Stimulated activated CD8-positive, alpha-beta memory T cell treated with anti-CD3 and anti-CD28 coated beads, Interleukin-7, amount 100 ng/mL, for 1 hour (primary cell): ENCODE data around the gene CABYR.

Experiments
- DNase-seq, 2 donors: peaks; one replicate each; pipeline ENCODE4 v3.0.0-alpha.2; 2020; ENCODE audit warnings: low read depth in 2 of 2

CABYR gene

GRCh38 chr18:24189664-24190346 lies 50.9 kb downstream of the CABYR start:
- DNase-seq, result no peak

DNA sequence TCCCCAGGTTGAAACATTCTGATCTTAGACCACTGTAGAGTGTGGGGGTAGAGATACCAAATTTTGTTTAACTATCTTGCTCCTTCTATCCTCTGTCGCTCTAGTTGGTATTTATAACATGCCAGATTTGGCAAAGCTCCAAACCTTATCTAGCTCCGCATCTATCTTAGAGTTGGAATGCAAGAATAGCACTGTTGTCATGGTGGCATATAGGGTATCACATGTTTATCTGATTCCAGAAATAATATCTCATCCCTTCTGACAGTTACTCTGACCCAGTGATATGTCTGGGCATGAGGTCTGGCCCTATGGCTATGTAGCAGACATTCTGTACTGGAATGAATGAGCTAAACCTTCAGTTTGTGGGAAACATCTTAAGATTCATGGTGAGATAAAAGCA lies 51.7 kb downstream of the CABYR start:
- DNase-seq, result no peak

DNA sequence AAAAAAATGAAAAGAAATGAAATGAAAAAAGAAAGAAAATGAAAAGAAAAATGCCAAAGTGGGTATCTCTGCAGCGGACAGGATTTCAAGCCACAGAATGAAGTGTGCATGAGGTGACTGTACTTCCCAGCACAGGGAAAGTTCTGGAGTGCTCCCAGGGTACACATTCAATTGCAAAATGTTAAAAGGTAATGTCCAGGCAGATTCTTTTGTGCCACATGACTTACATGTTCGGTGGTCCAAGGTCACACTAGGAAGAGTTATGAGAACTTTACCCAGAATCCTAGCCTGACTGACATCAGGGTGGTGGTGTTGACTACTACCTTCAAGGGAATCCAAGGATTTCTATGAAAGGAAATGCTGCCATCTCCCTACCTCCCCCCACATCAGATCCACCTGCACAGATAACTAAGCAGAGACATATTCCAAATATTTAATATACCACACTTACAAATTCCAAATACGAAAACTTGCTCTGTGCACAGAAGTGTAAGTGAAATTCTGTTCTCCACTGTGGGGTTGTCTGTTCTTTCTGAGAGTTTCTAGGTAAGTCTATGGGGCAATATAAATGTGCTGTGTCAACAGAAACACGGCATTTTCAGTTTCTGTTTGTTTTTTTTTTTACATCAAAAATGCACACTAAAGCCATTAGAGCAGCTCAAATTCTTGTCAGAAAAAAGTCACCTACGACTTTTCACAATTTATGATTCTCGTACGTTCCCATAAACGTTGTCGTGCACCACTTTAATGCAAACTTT lies 56.6 kb downstream of the CABYR start:
- DNase-seq, result no peak

DNA sequence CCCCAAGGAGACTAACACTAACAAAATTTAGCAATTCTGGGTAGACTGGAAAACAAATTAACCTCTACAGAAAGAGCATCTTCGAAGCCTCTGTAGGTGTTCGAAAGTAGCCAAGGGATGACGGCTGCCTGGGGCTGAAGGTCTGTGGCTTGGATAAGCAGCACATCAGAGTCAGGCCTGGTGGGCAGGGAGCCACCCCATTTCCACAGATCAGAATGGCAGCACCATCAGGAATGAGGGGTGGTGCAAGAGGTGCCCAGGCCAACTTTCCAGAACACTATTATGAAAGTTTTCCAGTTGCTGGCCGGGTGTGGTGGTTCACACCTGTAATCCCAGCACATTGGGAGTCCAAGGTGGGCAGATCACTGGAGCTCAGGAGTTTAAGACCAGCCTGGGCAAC lies 57.9 kb downstream of the CABYR start:
- DNase-seq, result no peak

DNA sequence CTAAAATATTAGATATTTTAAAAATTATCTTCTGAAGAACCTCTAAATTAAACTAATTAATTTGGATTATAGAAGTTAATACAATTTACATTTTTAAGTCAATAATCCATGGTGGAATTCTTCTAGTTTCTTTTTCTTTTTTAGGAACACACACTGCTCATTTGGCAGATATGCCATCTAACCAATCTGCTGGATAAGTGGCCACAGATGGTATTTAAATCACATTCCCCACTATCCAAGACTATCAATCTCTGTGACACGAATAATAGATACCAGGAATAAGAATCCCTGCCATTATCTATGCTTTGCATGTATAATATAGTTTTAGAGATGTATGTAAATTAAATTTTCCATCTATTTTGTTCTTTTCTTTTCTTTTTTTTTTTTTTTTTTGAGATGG lies 58.5 kb downstream of the CABYR start:
- DNase-seq, result no peak

DNA sequence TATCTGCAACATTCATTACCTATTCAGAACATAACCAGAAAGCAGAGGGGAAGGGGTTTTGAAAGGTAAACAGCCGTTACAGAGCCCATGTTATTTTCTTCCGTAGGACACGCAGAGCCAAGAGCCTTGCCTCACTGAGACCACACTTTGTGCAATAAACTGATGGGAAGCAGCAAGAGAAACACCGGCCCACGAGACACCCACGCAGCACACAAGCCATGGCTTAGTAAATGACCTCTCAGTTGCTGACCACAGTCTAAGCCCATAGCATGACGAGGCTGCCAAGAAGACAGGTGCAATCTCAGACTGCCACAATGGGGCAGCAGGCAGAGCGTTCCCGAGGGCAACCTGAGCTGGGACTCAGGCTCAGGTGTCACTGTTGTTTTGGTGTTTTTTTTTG lies 59.6 kb downstream of the CABYR start:
- DNase-seq, result no peak

DNA sequence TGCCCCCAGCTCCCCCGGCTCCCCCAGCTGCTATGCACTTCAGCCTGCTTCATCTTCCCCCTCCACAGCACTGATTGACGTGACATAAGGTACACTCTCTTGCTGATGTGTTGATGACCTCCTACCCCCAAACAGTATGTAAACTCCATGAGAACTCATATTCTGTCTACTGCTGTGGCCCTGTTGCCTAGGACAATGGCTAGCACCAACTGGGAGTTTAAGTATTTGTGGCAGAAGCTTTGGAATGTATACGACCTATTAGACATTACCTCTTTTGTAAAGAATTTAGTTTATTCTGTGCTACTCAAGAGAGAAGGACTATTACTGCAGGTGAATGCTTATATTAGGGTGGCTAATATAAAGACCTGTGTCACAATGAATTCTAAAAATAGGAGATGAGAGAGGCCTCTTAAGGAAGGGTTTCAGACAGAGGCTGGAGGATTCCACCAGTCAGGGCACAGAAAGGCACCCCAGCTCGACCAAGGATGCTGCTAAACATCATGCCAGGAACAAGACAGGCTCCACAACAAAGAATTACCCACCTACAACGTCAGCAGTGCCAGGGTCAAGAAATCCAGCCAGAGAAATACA lies 60.6 kb downstream of the CABYR start:
- no peak for DNase-seq

- DNase-seq, result no peak
Measured at GRCh38 chr18:24200494-24201290, 61.8 kb downstream of the CABYR start.

DNA sequence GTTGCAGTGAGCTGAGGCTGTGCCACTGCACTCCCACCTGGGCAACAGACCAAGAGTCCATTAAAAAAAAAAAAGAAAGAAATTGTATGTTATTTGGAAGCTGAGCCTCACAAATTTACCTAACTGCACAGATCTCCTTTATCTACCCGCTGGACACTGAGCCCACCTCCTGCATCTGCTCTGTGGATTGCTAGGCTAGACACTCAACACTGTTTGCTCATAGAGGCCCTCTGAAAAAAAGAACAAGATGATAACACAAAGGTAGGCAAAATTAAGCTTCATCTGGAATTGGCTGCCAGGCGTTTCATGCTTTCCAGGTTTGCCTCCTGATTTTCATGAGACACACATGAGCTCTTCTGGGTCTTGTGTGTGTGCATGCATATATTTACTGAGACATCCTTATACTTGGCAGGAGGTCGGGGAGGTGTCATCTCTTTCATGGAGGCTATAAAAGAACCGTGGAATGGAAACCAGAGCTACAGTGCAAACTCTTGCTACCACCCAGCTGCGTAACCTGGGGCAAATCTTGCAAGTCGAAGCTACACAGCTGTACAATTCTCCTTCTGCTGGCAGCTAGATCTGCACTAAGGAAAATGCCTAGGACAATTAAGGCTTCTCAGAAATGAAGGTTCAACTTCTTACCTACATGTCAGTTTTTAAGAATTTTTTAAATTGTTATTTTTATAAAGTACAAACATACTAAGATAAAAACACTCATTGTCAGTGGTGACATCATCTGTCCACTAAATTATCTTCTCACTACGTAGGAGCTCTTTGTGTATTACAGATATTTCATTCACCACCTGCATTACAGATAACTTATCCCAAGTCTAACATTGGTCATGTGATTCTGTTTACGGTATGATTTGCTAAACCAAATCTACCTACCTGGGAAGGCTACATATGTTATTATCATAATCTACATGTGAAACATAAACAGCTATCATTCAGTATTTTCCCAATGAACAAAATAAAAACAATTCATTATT lies 63.1 kb downstream of the CABYR start:
- DNase-seq, result no peak

DNA sequence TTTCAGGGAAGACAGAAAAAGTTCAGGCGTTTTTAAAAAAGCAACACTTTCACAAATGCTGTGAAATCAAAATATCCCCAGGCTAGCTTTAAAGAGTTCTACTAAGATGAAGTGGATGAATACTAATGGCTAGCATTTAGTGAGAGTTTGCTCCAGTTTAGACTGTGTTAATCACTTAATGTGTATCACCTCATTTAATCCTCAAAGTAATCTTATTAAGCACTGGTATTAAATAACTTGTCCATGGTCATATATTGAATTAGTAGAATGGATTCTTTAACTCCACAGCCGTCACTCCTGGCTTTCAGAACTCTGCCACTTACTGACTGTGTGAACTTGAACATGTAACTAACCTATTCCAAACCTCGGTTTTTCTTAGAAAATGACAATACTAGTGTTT lies 66.0 kb downstream of the CABYR start:
- no peak for DNase-seq

DNA sequence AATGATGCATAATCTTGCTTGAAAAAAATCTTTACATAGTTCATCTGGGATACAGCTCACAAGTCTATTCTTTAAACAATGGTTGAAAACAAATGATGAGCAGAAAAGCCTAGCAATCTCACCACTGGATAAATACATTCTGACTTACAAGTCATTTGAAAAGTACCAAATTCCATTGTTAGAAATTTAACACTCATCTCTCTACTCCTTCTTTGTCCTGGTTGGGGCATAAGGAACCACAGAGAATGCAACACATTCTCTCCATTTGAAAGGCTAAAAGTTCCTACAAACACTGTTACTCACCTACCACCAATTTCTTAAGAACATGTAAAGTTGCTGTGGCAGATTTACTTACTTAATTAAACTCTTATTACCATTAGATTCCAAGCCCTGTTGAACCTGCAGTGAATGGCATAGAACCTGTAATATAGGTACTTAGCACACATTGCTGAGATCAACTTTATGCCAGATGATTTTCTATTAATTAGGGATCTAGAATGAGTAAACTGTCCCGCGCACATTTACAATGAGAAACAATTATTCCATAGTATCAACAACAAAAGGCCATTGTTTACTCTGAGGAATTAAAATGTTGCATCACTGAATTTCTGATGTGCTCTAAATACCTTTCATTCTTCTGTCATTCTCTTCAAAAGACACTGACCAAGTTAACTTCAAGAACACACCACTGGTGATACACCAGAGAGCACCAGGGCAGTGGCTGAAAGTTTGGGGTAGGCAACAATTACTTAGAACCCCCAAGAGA lies 69.6 kb downstream of the CABYR start:
- no peak for DNase-seq

GRCh38 chr18:24209558-24209957 lies 70.7 kb downstream of the CABYR start:
- no peak for DNase-seq
